ENCODE data around the gene CCDC117. TPM values are rescaled to one million over a fixed set of nuclear protein-coding genes. Genes with fewer than 3 reads are reported as not detected.

CCDC117 gene
- polyA plus RNA-seq, 1 donor (not counting 4 experiments of a cell fraction or from before 2014, with no cell fraction given) = 8.8 TPM

- Histone ChIP-seq H3K4me1 (ENCODE audit: control insufficient read depth, extremely low read depth, insufficient read depth, low read length) (no peaks in the 10 kb centered on the region), H3K36me3 (ENCODE audit: control insufficient read depth in 2 of 2, extremely low read depth in 1 of 2, insufficient read depth in 2 of 2, low read length in 2 of 2) (no peaks in the 10 kb centered on the region), H3K4me2 (ENCODE audit: control insufficient read depth, extremely low read depth, insufficient read depth, low read depth, low read length) (no peak overlapping the region), H3K27ac (ENCODE audit: control insufficient read depth, insufficient read depth, low read length) (no peak overlapping the region), H3K9me1 (ENCODE audit: control insufficient read depth, extremely low read depth, insufficient read depth, low read length) (no peaks in the 10 kb centered on the region), H2AFZ (ENCODE audit: control insufficient read depth, low read length) (no peak overlapping the region), H3K4me3 (ENCODE audit: control insufficient read depth in 2 of 3, extremely low read depth in 1 of 3, insufficient read depth in 2 of 3, low read depth in 1 of 3, low read length in 3 of 3) (no peak overlapping the region), H3K9ac (ENCODE audit: control insufficient read depth, extremely low read depth, insufficient read depth, low read length) (no peak overlapping the region), H3K9me3 (ENCODE audit: control insufficient read depth, low read depth, low read length) (no peaks in the 10 kb centered on the region), H3K27me3 (ENCODE audit: control insufficient read depth, extremely low read depth, insufficient read depth, low read length) (no peaks in the 10 kb centered on the region), H4K20me1 (ENCODE audit: control insufficient read depth, extremely low read depth, insufficient read depth, low read length) (no peaks in the 10 kb centered on the region), H3K79me2 (ENCODE audit: control insufficient read depth, insufficient read depth, low read length) (no peaks in the 10 kb centered on the region)
- FAIRE-seq = no peak
- no peak for DNase-seq (ENCODE audit: low read depth, low spot score)
- no peak for TF ChIP-seq CTCF (optimal IDR thresholded peaks at IDR 0.05 in 1 of 3, IDR thresholded peaks at IDR 0.05 in 1 of 3, conservative IDR thresholded peaks at IDR 0.05 in 1 of 3; ENCODE audit: extremely low read depth in 1 of 3, insufficient read depth in 2 of 3, low read length in 3 of 3)
- no peak for TF ChIP-seq EZH2 (IDR thresholded peaks at IDR 0.05; ENCODE audit: low read length)
- dilution Hi-C loops (cut with MboI; ENCODE audit: extremely low pct_ligation_motif_present, low sequenced_read_pairs) = no loop called here
Measured at GRCh38 chr22:28808716-28809355, 36.3 kb downstream of the CCDC117 start.

- FAIRE-seq = no peak
- TF ChIP-seq CTCF (optimal IDR thresholded peaks at IDR 0.05 in 1 of 3, IDR thresholded peaks at IDR 0.05 in 1 of 3, conservative IDR thresholded peaks at IDR 0.05 in 1 of 3; ENCODE audit: extremely low read depth in 1 of 3, insufficient read depth in 2 of 3, low read length in 3 of 3) (no peak), EZH2 (IDR thresholded peaks at IDR 0.05; ENCODE audit: low read length) (no peak)
- no peak overlapping the region for H3K27ac ChIP-seq (ENCODE audit: control insufficient read depth, insufficient read depth, low read length)
Measured at GRCh38 chr22:28810821-28811491, 38.5 kb downstream of the CCDC117 start.

More at GRCh38 chr22:28810821-28811491, 38.5 kb downstream of the CCDC117 start:
- Histone ChIP-seq H3K4me2 (ENCODE audit: control insufficient read depth, extremely low read depth, insufficient read depth, low read depth, low read length) (no peak overlapping the region), H2AFZ (ENCODE audit: control insufficient read depth, low read length) (no peak overlapping the region), H3K36me3 (ENCODE audit: control insufficient read depth in 2 of 2, extremely low read depth in 1 of 2, insufficient read depth in 2 of 2, low read length in 2 of 2) (no peaks in the 10 kb centered on the region), H3K4me3 (ENCODE audit: control insufficient read depth in 2 of 3, extremely low read depth in 1 of 3, insufficient read depth in 2 of 3, low read depth in 1 of 3, low read length in 3 of 3) (no peak overlapping the region), H3K9ac (ENCODE audit: control insufficient read depth, extremely low read depth, insufficient read depth, low read length) (no peak overlapping the region), H3K27me3 (ENCODE audit: control insufficient read depth, extremely low read depth, insufficient read depth, low read length) (no peaks in the 10 kb centered on the region), H3K9me1 (ENCODE audit: control insufficient read depth, extremely low read depth, insufficient read depth, low read length) (no peaks in the 10 kb centered on the region), H3K9me3 (ENCODE audit: control insufficient read depth, low read depth, low read length) (no peaks in the 10 kb centered on the region), H4K20me1 (ENCODE audit: control insufficient read depth, extremely low read depth, insufficient read depth, low read length) (no peaks in the 10 kb centered on the region), H3K79me2 (ENCODE audit: control insufficient read depth, insufficient read depth, low read length) (no peaks in the 10 kb centered on the region), H3K4me1 (ENCODE audit: control insufficient read depth, extremely low read depth, insufficient read depth, low read length) (no peaks in the 10 kb centered on the region)
- dilution Hi-C loops (cut with MboI; ENCODE audit: extremely low pct_ligation_motif_present, low sequenced_read_pairs) = no loop called here
- DNase-seq (ENCODE audit: low read depth, low spot score) = no peak

All from keratinocyte (primary cell).